K562 (cell line): Measurements from ENCODE around the gene ERP27. TPM values are rescaled to one million over a fixed set of nuclear protein-coding genes. Genes with fewer than 3 reads are reported as not detected.

ENCODE experiments used
- ARID2 ChIP-seq: fragments of 450-650 bp; IDR thresholded peaks from 2 replicates; pipeline ENCODE4 v1.6.1; 2017; ENCODE audit warnings: antibody characterized with exemption, mild to moderate bottlenecking
- ELK3 ChIP-seq: fragments of 450-650 bp; formaldehyde crosslinking; IDR thresholded peaks from 2 replicates; pipeline ENCODE4 v1.4.0; 2020; ENCODE audit warnings: mild to moderate bottlenecking
- MCM5 ChIP-seq: fragments of 450-650 bp; IDR thresholded peaks from 2 replicates; pipeline ENCODE4 v1.6.1; 2016; ENCODE audit warnings: low read depth
- NONO ChIP-seq, 2 experiments: fragments of 200-400 bp in 1 of 2; fragments of 450-650 bp in 1 of 2; formaldehyde crosslinking in 1 of 2; IDR thresholded peaks; 2 replicates each; pipeline ENCODE4 v1.6.1; 2017; ENCODE audit warnings: low read depth in 2 of 2, mild to moderate bottlenecking in 2 of 2, moderate library complexity in 2 of 2, low read length in 1 of 2
- NRF1 ChIP-seq, 2 experiments: fragments of 450-650 bp; IDR thresholded peaks in 1 of 2; conservative IDR thresholded peaks in 1 of 2; 2 replicates each; pipeline ENCODE4 v1.6.1; 2014; ENCODE audit warnings: mild to moderate bottlenecking in 2 of 2
- PML ChIP-seq: IDR thresholded peaks from 2 replicates; pipeline ENCODE4 v1.6.1; 2012; ENCODE audit warnings: low read length, inconsistent platforms
- RBM34 ChIP-seq: fragments of 200-400 bp; formaldehyde crosslinking; IDR thresholded peaks from 2 replicates; pipeline ENCODE4 v1.6.1; 2018; ENCODE audit warnings: low read length, borderline replicate concordance; ENCODE audit not compliant: insufficient read depth
- RNF2 ChIP-seq: sonication (generic); IDR thresholded peaks from 2 replicates; pipeline ENCODE4 v1.6.1; 2016
- SNAPC5 ChIP-seq: fragments of 250-450 bp; sonication (Bioruptor Pico); IDR thresholded peaks from 2 replicates; pipeline ENCODE4 v1.8.0; 2021; ENCODE audit warnings: moderate library complexity, mild to moderate bottlenecking, inconsistent platforms
- SPI1 ChIP-seq: IDR thresholded peaks from 2 replicates; pipeline ENCODE4 v1.6.1; 2011; ENCODE audit warnings: low read depth, low read length, control low read depth, borderline replicate concordance
- TEAD1 ChIP-seq, 2 experiments: fragments of 450-650 bp in 1 of 2; sonication (generic) in 1 of 2; formaldehyde crosslinking; IDR thresholded peaks; 2 replicates each; pipeline versions ENCODE4 v1.4.0 to v1.8.0; 2020 to 2022; ENCODE audit warnings: mild to moderate bottlenecking in 2 of 2, missing genetic modification reagents in 1 of 2
- ZKSCAN8 ChIP-seq: fragments of 200-800 bp; sonication (Bioruptor generic); IDR thresholded peaks from 2 replicates; pipeline ENCODE4 v1.6.1; 2016; ENCODE audit warnings: missing genetic modification characterization, missing compliant biosample characterization
- ZNF134 ChIP-seq: fragments of 250-450 bp; sonication (Bioruptor Pico); conservative IDR thresholded peaks from 2 replicates; pipeline ENCODE4 v1.4.0; 2020
- ZNF175 ChIP-seq: fragments of 200-800 bp; sonication (Bioruptor generic); IDR thresholded peaks from 2 replicates; pipeline ENCODE4 v1.6.1; 2016; ENCODE audit warnings: low read depth, mild to moderate bottlenecking, missing genetic modification characterization, missing compliant biosample characterization
- ZNF668 ChIP-seq: fragments of 250-450 bp; sonication (Bioruptor Pico); IDR thresholded peaks from 2 replicates; pipeline ENCODE4 v1.8.0; 2022; ENCODE audit warnings: mild to moderate bottlenecking, inconsistent platforms
- polyA plus RNA-seq, 8 experiments: library from polyadenylated mRNA; depleted of rRNA in 4 of 8; stranded (reverse) in 5 of 8; unstranded in 3 of 8; fragments of >200 nt; fragmentation: Nextera tagmentation in 2 of 8; fragmentation: Illumina TruSeq in 1 of 8; extraction: Ambion mirVana in 2 of 8; extraction: Trizol in 1 of 8; gene quantifications; 2 replicates each; pipeline versions ENCODE4 v1.2.1 to v1.2.3, GENCODE V29; 2011 to 2014; ENCODE audit warnings: inconsistent platforms in 1 of 8, missing spikeins in 1 of 8
- total RNA-seq, 7 experiments: library from RNA; depleted of rRNA in 6 of 7; stranded (reverse); fragments of >200 nt in 6 of 7; fragmentation: Illumina TruSeq in 2 of 7; extraction: Trizol in 2 of 7; gene quantifications; 2 replicates each; pipeline versions ENCODE4 v1.2.1 to v1.2.3, GENCODE V29; 2011 to 2021; ENCODE audit warnings: low replicate concordance in 1 of 7
- TF ChIP-seq, protein P1 (sequence below): fragments of 200-800 bp; sonication (Bioruptor generic); IDR thresholded peaks from 2 replicates; pipeline ENCODE4 v1.6.1; 2016; ENCODE audit warnings: missing genetic modification characterization, missing compliant biosample characterization
- TF ChIP-seq, protein P2 (sequence below): fragments of 150-350 bp; IDR thresholded peaks from 2 replicates; pipeline ENCODE4 v1.6.1; 2014; ENCODE audit warnings: low read depth, mild to moderate bottlenecking, low read length, borderline replicate concordance

Gene ERP27
- total and polyA plus RNA-seq, 9 of the 15 experiments (the other 6 are each of a cell fraction or from before 2014, with no cell fraction given) = 0.07 to 0.27 (median 0.11) TPM; not detected in 6

GRCh38 chr12:14961466-14962152 lies 23.3 kb upstream of the ERP27 start, which contains the start of gene ARHGDIB (continued):
- TF ChIP-seq, protein P1, sequence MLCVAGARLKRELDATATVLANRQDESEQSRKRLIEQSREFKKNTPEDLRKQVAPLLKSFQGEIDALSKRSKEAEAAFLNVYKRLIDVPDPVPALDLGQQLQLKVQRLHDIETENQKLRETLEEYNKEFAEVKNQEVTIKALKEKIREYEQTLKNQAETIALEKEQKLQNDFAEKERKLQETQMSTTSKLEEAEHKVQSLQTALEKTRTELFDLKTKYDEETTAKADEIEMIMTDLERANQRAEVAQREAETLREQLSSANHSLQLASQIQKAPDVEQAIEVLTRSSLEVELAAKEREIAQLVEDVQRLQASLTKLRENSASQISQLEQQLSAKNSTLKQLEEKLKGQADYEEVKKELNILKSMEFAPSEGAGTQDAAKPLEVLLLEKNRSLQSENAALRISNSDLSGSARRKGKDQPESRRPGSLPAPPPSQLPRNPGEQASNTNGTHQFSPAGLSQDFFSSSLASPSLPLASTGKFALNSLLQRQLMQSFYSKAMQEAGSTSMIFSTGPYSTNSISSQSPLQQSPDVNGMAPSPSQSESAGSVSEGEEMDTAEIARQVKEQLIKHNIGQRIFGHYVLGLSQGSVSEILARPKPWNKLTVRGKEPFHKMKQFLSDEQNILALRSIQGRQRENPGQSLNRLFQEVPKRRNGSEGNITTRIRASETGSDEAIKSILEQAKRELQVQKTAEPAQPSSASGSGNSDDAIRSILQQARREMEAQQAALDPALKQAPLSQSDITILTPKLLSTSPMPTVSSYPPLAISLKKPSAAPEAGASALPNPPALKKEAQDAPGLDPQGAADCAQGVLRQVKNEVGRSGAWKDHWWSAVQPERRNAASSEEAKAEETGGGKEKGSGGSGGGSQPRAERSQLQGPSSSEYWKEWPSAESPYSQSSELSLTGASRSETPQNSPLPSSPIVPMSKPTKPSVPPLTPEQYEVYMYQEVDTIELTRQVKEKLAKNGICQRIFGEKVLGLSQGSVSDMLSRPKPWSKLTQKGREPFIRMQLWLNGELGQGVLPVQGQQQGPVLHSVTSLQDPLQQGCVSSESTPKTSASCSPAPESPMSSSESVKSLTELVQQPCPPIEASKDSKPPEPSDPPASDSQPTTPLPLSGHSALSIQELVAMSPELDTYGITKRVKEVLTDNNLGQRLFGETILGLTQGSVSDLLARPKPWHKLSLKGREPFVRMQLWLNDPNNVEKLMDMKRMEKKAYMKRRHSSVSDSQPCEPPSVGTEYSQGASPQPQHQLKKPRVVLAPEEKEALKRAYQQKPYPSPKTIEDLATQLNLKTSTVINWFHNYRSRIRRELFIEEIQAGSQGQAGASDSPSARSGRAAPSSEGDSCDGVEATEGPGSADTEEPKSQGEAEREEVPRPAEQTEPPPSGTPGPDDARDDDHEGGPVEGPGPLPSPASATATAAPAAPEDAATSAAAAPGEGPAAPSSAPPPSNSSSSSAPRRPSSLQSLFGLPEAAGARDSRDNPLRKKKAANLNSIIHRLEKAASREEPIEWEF (CRISPR knock-in tag) = 0 out of 2 replicates have a peak, but pooled peaks have one; percentile 37
- TF ChIP-seq SPI1 = peak; percentile 44; the same call in 1 of the 2 replicates
- TF ChIP-seq ARID2 = no peak
- TF ChIP-seq ZNF175 (CRISPR knock-in tag) = no peak
- no peak for TF ChIP-seq PML
- no peak for TF ChIP-seq ZNF668 (CRISPR knock-in tag)
- TF ChIP-seq NONO (IDR thresholded peaks at IDR 0.05; ENCODE audit: low read depth in 2 of 2, low read length in 1 of 2) = no peak
- TF ChIP-seq ELK3 = no peak
- 0 out of 2 replicates have a peak, but pooled peaks have one; percentile 43 for TF ChIP-seq RNF2
- peak in 1 of 2 experiments; percentile 19; a peak in 1 of 4 replicates for TF ChIP-seq NRF1 (conservative IDR thresholded peaks at IDR 0.05 in 1 of 2, IDR thresholded peaks at IDR 0.05 in 1 of 2)
- no peak for TF ChIP-seq MCM5
- TF ChIP-seq RBM34 = no peak
- TF ChIP-seq ZKSCAN8 = no peak
- TF ChIP-seq, protein P2, sequence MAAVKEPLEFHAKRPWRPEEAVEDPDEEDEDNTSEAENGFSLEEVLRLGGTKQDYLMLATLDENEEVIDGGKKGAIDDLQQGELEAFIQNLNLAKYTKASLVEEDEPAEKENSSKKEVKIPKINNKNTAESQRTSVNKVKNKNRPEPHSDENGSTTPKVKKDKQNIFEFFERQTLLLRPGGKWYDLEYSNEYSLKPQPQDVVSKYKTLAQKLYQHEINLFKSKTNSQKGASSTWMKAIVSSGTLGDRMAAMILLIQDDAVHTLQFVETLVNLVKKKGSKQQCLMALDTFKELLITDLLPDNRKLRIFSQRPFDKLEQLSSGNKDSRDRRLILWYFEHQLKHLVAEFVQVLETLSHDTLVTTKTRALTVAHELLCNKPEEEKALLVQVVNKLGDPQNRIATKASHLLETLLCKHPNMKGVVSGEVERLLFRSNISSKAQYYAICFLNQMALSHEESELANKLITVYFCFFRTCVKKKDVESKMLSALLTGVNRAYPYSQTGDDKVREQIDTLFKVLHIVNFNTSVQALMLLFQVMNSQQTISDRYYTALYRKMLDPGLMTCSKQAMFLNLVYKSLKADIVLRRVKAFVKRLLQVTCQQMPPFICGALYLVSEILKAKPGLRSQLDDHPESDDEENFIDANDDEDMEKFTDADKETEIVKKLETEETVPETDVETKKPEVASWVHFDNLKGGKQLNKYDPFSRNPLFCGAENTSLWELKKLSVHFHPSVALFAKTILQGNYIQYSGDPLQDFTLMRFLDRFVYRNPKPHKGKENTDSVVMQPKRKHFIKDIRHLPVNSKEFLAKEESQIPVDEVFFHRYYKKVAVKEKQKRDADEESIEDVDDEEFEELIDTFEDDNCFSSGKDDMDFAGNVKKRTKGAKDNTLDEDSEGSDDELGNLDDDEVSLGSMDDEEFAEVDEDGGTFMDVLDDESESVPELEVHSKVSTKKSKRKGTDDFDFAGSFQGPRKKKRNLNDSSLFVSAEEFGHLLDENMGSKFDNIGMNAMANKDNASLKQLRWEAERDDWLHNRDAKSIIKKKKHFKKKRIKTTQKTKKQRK = no peak
- TF ChIP-seq ZNF134 (CRISPR knock-in tag) = no peak
- no peak for TF ChIP-seq TEAD1 (CRISPR knock-in tag; IDR thresholded peaks at IDR 0.05)
- no peak for TF ChIP-seq SNAPC5
